ENCODE data around the gene KRCC1. TPM values are rescaled to one million over a fixed set of nuclear protein-coding genes. Genes with fewer than 3 reads are reported as not detected.
"Not testable (repeated sequence)": the region's sequence is repeated elsewhere in the genome, so short reads cannot be mapped to it uniquely, and the experiment has no call there.

Gene KRCC1
- total RNA-seq, 1 donor from 2014 or later: 23.8 TPM

GRCh38 chr2:88053934-88054781 is 1.4 kb downstream of the KRCC1 start:
- DNase-seq (ENCODE audit: missing footprints) (no peak), ATAC-seq (no peak)
- intact Hi-C loops (cut with DNase I): no loop called here

DNA sequence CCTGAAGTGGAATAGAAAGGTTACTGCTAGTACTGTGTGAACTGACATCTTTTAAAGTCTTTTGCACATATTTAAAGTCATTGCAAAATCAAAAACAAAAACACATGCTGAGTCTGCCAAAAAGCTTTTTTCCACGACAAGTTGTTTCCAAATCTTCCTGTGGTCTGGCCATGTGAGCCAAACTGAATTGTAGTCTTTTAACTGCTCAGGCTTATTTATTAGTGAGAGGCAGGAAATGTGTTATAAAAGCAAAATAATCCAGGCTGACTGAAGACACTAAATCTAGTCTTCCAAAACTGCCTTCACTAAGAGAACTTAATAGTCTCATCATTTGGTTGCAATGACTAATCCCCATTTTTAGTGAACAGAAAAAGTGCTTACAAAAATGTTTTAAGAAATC is 2.3 kb downstream of the KRCC1 start:
- intact Hi-C loops (cut with DNase I): no loop called here
- ATAC-seq (no peak), DNase-seq (ENCODE audit: missing footprints) (no peak)

DNA sequence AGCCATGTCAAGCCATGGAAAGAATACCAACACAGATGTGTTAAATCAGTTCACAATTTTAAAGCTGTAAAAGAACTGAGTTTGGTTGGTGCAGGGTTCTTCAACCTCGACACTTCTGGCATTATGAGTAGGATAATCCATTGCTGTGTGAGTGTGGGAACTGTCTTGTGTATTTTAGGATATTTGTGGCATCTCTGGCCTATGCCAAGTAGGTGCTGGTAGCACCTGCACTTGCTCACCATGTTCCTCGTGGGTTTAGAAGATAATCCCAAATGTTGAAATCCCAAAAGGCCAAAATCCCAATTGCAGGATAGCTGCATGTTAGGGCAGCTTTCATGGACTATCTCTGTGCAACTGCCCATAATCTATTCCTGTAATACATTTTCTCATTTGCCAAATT is 3.8 kb downstream of the KRCC1 start:
- ATAC-seq (no peak), DNase-seq (ENCODE audit: missing footprints) (no peak)
- intact Hi-C loops (cut with DNase I): no loop called here

GRCh38 chr2:88049622-88050021 is 6.0 kb downstream of the KRCC1 start:
- intact Hi-C loops (cut with DNase I): no loop called here
- ATAC-seq (no peak), DNase-seq (ENCODE audit: missing footprints) (no peak)

DNA sequence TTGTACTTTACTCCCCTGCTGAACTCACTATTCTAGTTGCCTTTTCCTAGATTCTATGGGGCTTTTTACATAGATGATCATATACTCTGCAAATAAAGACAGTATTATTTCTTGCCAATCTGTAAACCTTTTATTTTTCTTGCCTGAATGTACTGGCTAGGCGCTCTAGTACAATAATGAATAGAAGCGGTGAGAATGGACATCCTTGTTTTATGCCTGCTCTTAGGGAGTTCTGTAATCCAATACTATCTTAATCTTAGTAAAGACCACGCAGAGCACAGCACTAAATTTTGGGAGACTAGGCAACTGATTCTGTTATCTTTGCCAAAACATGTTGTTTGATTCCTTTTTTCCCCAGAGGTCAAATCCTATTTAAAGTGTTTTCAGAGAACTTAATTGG is 7.0 kb downstream of the KRCC1 start:
- intact Hi-C loops (cut with DNase I): no loop called here

DNA sequence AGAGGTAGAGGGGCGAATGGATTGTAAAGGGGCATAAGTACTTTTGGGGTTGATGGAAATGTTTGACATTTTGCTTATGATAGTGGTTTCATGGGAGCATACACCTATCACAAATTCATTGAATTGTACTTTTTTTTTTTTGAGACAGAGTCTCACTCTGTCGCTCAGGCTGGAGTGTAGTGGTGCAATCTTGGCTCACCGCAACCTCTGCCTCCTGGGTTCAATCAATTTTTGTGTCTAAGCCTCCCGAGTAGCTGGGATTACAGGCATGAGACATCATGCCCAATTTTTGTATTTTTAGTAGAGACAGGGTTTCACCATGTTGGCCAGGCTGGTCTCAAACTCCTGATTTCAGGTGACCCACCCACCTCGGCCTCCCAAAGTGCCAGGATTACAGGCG is 10.0 kb downstream of the KRCC1 start:
- intact Hi-C loops (cut with DNase I); ATAC-seq; DNase-seq (ENCODE audit: missing footprints): not testable (repeated sequence)

More for the DNA sequence above, 7.0 kb downstream of the KRCC1 start:
- DNase-seq (ENCODE audit: missing footprints) (no peak), ATAC-seq (no peak)

DNA sequence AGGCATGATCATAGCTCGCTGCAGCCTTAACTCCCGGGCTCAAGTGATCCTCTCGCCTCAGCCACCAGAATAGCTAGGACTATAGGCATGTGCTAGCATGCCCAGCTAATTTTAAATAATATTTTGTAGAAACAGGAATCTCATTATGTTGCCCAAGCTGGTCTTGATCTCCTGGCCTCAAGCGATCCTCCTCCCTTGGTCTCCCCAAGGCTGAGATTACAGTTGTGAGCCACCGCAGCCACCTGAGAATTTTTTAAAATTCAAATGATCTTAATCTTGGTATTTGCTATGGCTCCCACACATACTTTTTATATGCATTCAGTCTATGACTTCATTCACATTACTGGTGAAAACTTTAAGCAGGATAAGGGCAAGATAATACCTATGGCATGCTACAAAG is 13.1 kb downstream of the KRCC1 start:
- intact Hi-C loops (cut with DNase I): no loop called here
- no peak for DNase-seq (ENCODE audit: missing footprints)
- ATAC-seq: no peak

DNA sequence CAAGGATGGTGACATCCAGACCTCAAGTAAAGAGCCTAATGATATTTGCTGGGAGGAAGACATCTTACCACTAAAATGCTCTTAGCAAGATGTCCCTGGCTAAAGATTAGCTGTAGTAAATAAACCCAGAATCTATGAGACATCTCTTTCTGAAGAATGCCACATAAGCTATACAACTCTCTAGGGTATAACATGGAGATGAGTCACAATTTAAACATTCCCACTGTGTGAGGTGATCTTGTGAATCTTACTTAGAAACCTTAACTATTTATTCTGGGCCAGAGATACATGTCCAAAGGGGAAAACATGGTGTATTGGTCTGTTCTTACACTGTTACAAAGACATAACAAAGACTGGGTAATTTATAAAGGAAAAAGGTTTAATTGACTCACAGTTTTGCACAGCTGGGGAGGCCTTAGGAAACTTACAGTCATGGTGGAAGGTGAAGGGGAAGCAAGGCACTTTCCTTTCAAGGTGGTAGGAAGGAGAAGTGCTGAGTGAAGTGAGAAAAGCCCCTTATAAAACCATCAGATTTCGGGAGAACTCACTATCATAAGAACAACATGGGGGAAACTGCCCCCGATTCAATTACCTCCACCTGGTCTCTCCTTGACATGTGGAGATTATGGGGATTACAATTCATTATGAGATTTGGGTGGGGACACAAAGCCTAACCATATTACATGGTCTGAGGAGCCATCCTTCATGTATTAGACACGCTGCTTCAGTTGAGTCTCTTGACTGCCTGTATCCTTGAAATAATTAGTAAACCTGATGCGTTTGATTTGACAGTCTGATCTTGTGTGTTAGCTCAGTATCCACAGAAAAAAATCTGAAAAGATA is 17.1 kb downstream of the KRCC1 start:
- intact Hi-C loops (cut with DNase I): no loop called here
- DNase-seq (ENCODE audit: missing footprints): no peak
- no peak for ATAC-seq

GRCh38 chr2:88036606-88037005 is 19.0 kb downstream of the KRCC1 start:
- no peak for DNase-seq (ENCODE audit: missing footprints)
- intact Hi-C loops (cut with DNase I): no loop called here
- ATAC-seq: no peak

GRCh38 chr2:88036182-88036581 is 19.4 kb downstream of the KRCC1 start:
- intact Hi-C loops (cut with DNase I): no loop called here
- ATAC-seq (no peak), DNase-seq (ENCODE audit: missing footprints) (no peak)

DNA sequence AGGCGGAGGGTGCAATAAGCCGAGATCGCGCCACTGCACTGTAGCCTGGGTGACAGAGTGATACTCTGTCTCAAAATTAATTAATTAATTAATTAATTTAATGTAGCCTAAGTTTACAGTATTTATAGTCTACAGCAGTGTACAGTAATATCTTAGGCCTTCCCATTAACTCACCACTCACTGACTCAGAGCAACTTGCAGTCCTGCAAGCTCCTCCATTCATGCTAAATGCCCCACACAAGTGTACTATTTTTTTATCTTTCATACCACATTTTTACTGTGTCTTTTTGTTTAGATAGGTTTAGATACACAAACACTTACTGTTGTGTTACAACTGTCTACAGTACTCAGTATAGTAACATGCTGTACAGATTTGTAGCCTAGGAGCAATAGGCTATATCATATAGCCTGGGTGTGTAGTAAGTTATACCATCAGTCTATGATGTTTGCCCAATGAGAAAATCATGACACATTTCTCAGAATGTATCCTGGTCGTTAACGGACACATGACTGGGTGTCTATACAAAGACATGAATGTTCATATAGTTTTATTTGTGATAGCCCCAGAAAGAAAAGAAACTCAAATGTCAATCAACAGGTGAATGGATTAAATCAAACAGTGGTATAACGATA is 23.4 kb downstream of the KRCC1 start:
- ATAC-seq: no peak
- DNase-seq (ENCODE audit: missing footprints): no peak
- intact Hi-C loops (cut with DNase I): no loop called here

DNA sequence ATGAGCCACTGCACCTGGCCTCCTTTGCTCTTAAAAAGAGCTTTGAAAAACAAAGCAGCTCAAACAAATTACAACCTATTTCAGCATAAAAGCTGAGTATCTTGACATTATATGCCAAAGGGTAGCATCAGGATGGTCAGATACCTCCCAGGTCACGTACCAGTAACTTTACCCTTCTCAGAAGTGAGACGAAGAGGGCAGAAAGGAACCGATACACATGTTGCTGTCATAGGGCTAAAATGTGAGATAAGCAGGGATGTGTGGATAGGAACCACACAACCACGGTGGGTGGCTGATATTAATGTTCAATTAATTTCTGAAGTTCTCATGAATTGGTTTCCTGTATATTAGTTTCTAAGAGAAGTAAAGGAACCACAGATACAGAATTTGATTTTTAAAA is 26.7 kb downstream of the KRCC1 start:
- ATAC-seq (no peak), DNase-seq (ENCODE audit: missing footprints) (no peak)
- intact Hi-C loops (cut with DNase I): no loop called here

DNA sequence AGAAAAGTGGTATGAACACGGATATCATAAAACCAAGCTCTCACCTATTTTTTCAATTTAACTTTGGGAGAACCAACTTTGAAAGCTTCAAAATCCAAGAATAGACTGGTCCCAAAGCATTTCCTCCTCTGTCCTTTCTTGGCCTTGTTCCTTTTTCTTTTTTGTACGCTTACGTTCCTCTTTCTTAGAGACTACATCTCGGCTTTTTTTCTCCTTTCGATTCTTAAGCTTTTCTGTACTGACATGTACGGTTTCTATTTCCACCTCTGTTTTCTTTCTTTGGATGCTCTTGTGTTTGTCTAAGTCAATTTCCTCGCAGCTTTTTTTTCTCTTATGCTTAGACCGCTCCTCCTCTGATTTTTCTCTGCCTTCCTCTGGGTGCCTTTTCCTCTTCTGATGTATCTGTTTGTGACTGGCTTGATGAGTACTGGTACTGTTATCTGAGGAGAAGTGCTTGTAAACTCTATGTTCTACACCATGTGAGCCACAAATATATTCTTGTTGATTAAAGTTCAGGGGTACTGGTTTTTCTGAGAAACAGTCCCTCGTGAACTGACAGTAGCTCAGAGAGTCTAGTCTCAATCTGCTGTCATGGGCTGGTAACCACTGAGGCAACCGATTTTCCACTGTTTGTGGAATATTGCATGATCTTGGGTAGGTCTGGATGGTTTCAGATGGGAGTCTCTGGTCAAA is 27.7 kb downstream of the KRCC1 start:
- ATAC-seq (no peak), DNase-seq (ENCODE audit: missing footprints) (no peak)
- intact Hi-C loops (cut with DNase I): no loop called here

- intact Hi-C loops (cut with DNase I): no loop called here
- DNase-seq (ENCODE audit: missing footprints) (no peak), ATAC-seq (no peak)
Observed at GRCh38 chr2:88024509-88024908, 31.1 kb downstream of the KRCC1 start.

DNA sequence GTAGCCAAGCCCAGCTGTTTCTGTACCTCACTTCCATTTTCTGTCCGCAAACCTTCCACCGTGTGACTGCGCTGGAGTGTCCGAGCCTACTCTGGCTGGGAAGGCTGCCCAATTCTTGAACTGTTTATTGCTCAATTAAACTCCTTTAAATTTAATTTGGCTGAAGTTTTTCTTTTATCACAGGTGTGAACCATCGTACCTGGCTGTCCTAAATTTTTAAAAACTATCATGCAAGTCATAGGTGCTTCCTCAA is 33.0 kb downstream of the KRCC1 start:
- no peak for DNase-seq (ENCODE audit: missing footprints)
- no peak for ATAC-seq
- intact Hi-C loops (cut with DNase I): no loop called here

DNA sequence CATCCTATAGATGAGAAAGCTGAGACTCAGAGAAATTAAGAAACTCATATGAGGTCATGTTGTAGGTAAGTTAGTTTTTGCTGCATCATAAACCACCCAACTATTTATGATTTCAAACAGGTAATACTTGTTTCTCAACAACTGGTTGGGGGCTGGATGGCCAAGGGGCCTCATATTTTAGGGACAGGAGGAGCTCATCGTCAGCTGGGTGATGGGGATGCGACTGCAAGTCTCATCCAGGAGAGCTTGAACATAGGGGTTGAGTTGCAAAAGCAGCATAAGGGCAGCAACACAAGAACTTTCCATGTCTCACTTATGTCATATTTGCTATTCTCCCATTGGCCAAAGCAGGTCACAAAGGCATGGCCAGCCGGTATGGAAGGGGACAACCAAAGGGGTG is 35.6 kb downstream of the KRCC1 start:
- ATAC-seq (no peak), DNase-seq (ENCODE audit: missing footprints) (no peak)
- intact Hi-C loops (cut with DNase I): no loop called here

DNA sequence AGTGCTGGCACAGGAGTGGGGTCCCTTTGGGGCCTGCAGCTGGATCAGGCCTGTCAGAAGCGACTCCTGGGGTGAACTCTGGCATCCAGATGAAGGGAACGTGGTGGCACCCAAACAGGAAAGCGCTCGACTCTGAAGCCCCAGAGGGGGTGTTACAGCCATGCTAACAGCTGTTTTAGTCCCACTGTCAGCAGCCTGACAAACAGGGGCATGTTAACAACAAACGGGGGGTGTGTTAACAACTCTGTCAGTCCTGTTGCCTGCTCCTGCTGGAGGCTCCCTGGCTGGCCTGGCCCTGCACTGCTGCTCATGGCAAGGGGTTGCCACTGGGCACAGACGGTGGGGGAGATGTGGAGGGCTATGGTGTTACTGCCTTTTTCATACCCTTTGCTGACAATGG is 36.7 kb downstream of the KRCC1 start:
- no peak for ATAC-seq
- DNase-seq (ENCODE audit: missing footprints): no peak
- intact Hi-C loops (cut with DNase I): no loop called here

- DNase-seq (ENCODE audit: missing footprints); ATAC-seq; intact Hi-C loops (cut with DNase I): not testable (repeated sequence)
Observed at GRCh38 chr2:88018077-88018805, 37.3 kb downstream of the KRCC1 start.

DNA sequence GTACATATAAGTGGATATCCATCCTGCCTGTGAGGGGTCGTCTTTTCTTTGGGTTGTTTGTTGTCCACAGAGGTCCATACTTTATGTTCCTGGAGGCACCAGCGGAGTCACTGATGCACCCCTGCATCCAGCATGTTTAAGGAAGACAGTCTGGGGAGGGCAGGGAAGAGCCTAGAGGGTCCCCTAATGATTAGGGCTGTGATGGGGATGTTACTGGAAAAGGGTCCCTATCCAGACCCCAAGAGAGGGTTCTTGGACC is 37.9 kb downstream of the KRCC1 start:
- intact Hi-C loops (cut with DNase I); ATAC-seq; DNase-seq (ENCODE audit: missing footprints): not testable (repeated sequence)

Data from Right ventricle myocardium inferior (tissue), 1 donor.